Mucosa of descending colon (tissue), 3 donors: ENCODE results near the gene KCNG2. TPM values are rescaled to one million over a fixed set of nuclear protein-coding genes. Genes with fewer than 3 reads are reported as not detected.
A peak's percentile ranks its signal among the peaks of the same experiment; 100 is the strongest.

Source experiments
- ATAC-seq: fragments of 200-7000 bp; cut with Tn5 transposase; one replicate; pipeline ENCODE4 v1.9.1; 2020; ENCODE audit warnings: mild to moderate bottlenecking, moderate library complexity
- DNase-seq, 3 donors: peaks; one replicate each; pipeline ENCODE4 v3.0.0-alpha.2; 2020
- H3K36me3 ChIP-seq: fragments of 200-600 bp; one replicate; pipeline ENCODE4 v1.8.0; 2021; ENCODE audit warnings: low read depth, mild to moderate bottlenecking
- H3K4me1 ChIP-seq: fragments of 200-600 bp; one replicate; pipeline ENCODE4 v1.8.0; 2021; ENCODE audit warnings: low read depth, mild to moderate bottlenecking
- H3K4me3 ChIP-seq: fragments of 200-600 bp; one replicate; pipeline ENCODE4 v1.8.0; 2021; ENCODE audit warnings: mild to moderate bottlenecking
- H3K9me3 ChIP-seq: fragments of 200-600 bp; one replicate; pipeline ENCODE4 v1.8.0; 2021; ENCODE audit warnings: mild to moderate bottlenecking
- CTCF ChIP-seq: fragments of 200-600 bp; IDR thresholded peaks from one replicate; pipeline ENCODE4 v1.8.0; 2022; ENCODE audit warnings: antibody characterized with exemption, mild to moderate bottlenecking
- intact Hi-C, 2 donors: fragments of 100-400 bp; cut with DNase I in 1 of 2; cut with micrococcal nuclease in 1 of 2; formaldehyde crosslinking; loops; one replicate each; pipeline versions ENCODE4 v1.11.0 to v1.11.1; 2022; cut with DNase I, micrococcal nuclease
- total RNA-seq, 3 donors: library from RNA; stranded (reverse); fragmentation: NEBNext Ultra II Directional in 2 of 3; extraction: Animal tissue kit (Norgen Biotek cat#: 25700) in 2 of 3; gene quantifications; one replicate each; pipeline versions ENCODE4 v1.2.1 to v1.2.4, GENCODE V29; 2021 to 2023
- donor health status: DM: no; HTN: no; CAD: no; lungs with moderate emphysema.
- donor health status: DM: no; HTN: no; CAD: no.
- donor health status: DM: no; HTN: yes; CAD: no.

The KCNG2 gene
- total RNA-seq, 3 donors from 2014 or later = 0.19 TPM; not detected in 2

GRCh38 chr18:79923896-79924585 lies 126.3 kb downstream of the KCNG2 start:
- DNase-seq = peak in 2 of 3 donors; percentile 19 to 20
- no peak for ATAC-seq
- intact Hi-C loops = no loop called here
- Histone ChIP-seq H3K4me3 (no peak overlapping the region), H3K9me3 (no peaks in the 10 kb centered on the region), H3K4me1 (no peaks in the 10 kb centered on the region), H3K36me3 (no peaks in the 10 kb centered on the region)
- TF ChIP-seq CTCF = no peak

- no peaks in the 10 kb centered on the region for H3K4me1 ChIP-seq
- no peak for ATAC-seq
- peaks cover 7% of the 10 kb centered on the region for H3K9me3 ChIP-seq
- H3K4me3 ChIP-seq = no peak overlapping the region
- H3K36me3 ChIP-seq = no peaks in the 10 kb centered on the region
- no peak for TF ChIP-seq CTCF
- intact Hi-C loops = no loop called here
- DNase-seq = peak in 2 of 3 donors; percentile 12 to 22
Observed at GRCh38 chr18:79924814-79925731, 127.3 kb downstream of the KCNG2 start.

- H3K4me3 ChIP-seq = no peak overlapping the region
- intact Hi-C loops = no loop called here
- no peaks in the 10 kb centered on the region for H3K36me3 ChIP-seq
- H3K9me3 ChIP-seq = peaks cover 16% of the 10 kb centered on the region
- DNase-seq (peak in 1 of 3 donors; percentile 19), ATAC-seq (no peak)
- TF ChIP-seq CTCF = no peak
- no peaks in the 10 kb centered on the region for H3K4me1 ChIP-seq
Observed at GRCh38 chr18:79926306-79926705, 128.6 kb downstream of the KCNG2 start.

GRCh38 chr18:79926715-79927606 lies 129.2 kb downstream of the KCNG2 start:
- H3K36me3 ChIP-seq = no peaks in the 10 kb centered on the region
- H3K4me1 ChIP-seq = no peaks in the 10 kb centered on the region
- no peak overlapping the region for H3K4me3 ChIP-seq
- DNase-seq (peak in 2 of 3 donors; percentile 13 to 48), ATAC-seq (no peak)
- peaks cover 21% of the 10 kb centered on the region for H3K9me3 ChIP-seq
- intact Hi-C loops = no loop called here
- no peak for TF ChIP-seq CTCF
